Measurements from ENCODE around the gene CLEC4M.

The CLEC4M gene

DNA sequence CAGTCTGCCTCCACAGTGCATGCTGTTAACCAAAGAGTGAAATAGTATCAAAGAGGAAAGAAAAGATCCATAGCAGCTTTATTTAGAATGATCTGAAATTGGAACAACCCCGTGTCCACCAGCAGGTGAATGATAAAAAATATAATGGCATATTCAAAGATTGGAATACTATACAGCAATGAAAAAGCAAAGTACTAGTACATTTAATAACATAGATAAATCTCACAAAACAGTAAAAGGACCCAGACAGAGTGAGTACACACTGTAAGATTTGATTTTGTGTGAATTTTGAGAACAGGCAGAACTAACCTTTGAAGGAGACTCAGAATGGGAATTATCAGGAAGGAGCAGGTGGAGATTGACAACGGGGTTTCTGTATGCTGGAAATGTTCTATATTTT lies 14.9 kb upstream of the CLEC4M start:
- Histone ChIP-seq H3K9ac (no peak overlapping the region), H2AFZ (ENCODE audit: low read depth) (no peak overlapping the region), H3K36me3 (ENCODE audit: insufficient read depth) (no peaks in the 10 kb centered on the region), H3K79me2 (ENCODE audit: insufficient read depth, low read depth) (no peaks in the 10 kb centered on the region), H3K27ac (no peak overlapping the region), H3K4me3 (IDR thresholded peaks at IDR 0.05; ENCODE audit: insufficient read depth, low read depth, low read length) (no peak overlapping the region), H3K4me1 (ENCODE audit: low read depth, poor library complexity, severe bottlenecking) (no peaks in the 10 kb centered on the region), H3K27me3 (ENCODE audit: insufficient read depth, low read depth) (peaks cover 32% of the 10 kb centered on the region; the same call in 1 of the 2 replicates), H4K20me1 (ENCODE audit: insufficient read depth) (no peaks in the 10 kb centered on the region), H3K4me2 (no peak overlapping the region)
- TF ChIP-seq, protein P1, sequence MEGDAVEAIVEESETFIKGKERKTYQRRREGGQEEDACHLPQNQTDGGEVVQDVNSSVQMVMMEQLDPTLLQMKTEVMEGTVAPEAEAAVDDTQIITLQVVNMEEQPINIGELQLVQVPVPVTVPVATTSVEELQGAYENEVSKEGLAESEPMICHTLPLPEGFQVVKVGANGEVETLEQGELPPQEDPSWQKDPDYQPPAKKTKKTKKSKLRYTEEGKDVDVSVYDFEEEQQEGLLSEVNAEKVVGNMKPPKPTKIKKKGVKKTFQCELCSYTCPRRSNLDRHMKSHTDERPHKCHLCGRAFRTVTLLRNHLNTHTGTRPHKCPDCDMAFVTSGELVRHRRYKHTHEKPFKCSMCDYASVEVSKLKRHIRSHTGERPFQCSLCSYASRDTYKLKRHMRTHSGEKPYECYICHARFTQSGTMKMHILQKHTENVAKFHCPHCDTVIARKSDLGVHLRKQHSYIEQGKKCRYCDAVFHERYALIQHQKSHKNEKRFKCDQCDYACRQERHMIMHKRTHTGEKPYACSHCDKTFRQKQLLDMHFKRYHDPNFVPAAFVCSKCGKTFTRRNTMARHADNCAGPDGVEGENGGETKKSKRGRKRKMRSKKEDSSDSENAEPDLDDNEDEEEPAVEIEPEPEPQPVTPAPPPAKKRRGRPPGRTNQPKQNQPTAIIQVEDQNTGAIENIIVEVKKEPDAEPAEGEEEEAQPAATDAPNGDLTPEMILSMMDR (conservative IDR thresholded peaks at IDR 0.05; ENCODE audit: low read depth, low read length) = no peak

DNA sequence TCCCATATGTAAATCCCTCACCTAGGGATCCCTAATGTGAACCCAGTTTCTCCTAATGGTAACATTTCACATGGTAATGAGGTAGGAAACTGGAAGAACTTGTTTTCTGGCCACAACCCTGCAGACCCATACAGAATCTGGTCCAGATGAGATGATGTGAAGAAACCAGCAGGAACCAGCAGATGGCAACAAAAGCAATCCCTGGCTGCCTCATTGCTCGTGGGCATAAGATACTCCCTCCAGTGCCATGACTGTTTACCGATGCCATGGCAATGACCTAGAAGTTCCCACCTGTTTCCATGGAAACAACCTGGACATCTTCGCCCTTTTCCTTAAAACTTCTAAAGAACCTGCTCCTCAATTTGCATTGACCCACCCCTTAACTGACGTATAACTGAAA lies 14.3 kb upstream of the CLEC4M start:
- no peak overlapping the region for H2AFZ ChIP-seq (ENCODE audit: low read depth)
- H3K36me3 ChIP-seq (ENCODE audit: insufficient read depth) = no peaks in the 10 kb centered on the region
- H3K4me3 ChIP-seq (IDR thresholded peaks at IDR 0.05; ENCODE audit: insufficient read depth, low read depth, low read length) = no peak overlapping the region
- H3K9ac ChIP-seq = no peak overlapping the region
- H3K27ac ChIP-seq = no peak overlapping the region
- TF ChIP-seq, protein P1 (conservative IDR thresholded peaks at IDR 0.05; ENCODE audit: low read depth, low read length) = no peak
- no peak overlapping the region for H3K4me2 ChIP-seq
- H3K79me2 ChIP-seq (ENCODE audit: insufficient read depth, low read depth) = no peaks in the 10 kb centered on the region
- H4K20me1 ChIP-seq (ENCODE audit: insufficient read depth) = no peaks in the 10 kb centered on the region
- no peaks in the 10 kb centered on the region for H3K4me1 ChIP-seq (ENCODE audit: low read depth, poor library complexity, severe bottlenecking)
- peaks cover 33% of the 10 kb centered on the region; the same call in 1 of the 2 replicates for H3K27me3 ChIP-seq (ENCODE audit: insufficient read depth, low read depth)

DNA sequence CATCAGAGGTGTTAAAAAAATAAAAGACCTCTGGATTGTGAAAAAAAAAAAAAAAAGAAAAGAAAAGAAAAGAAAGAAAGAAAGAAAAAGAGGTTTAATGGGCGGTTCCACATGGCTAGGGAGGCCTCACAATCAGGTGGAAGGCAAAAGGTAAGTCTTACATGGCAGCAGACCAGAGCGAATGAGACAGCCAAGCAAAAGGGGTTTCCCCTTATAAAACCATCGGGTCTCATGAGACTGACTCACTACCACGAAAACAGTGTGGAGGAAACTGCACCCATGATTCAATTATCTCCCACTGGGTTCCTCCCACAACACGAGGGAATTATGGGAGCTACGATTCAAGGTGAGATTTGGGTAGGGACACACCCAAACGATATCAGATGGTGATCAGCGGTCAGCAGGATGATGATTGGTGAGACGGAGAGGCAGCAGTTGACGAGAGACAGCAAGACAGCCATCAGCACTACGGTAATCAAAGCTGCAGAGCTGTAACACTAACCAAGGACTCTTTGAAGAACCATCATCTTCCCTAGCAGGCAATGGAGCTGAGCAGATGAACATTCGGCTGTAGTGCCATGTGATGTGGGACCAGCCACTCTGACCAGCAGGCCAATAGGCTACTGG lies 11.8 kb upstream of the CLEC4M start:
- Histone ChIP-seq H3K4me1 (ENCODE audit: low read depth, poor library complexity, severe bottlenecking) (no peaks in the 10 kb centered on the region), H3K4me2 (no peak overlapping the region), H3K27me3 (ENCODE audit: insufficient read depth, low read depth) (peaks cover 31% of the 10 kb centered on the region; the same call in 1 of the 2 replicates), H3K36me3 (ENCODE audit: insufficient read depth) (no peaks in the 10 kb centered on the region), H2AFZ (ENCODE audit: low read depth) (no peak overlapping the region), H3K9ac (no peak overlapping the region), H3K27ac (no peak overlapping the region), H4K20me1 (ENCODE audit: insufficient read depth) (no peaks in the 10 kb centered on the region), H3K79me2 (ENCODE audit: insufficient read depth, low read depth) (no peaks in the 10 kb centered on the region), H3K4me3 (IDR thresholded peaks at IDR 0.05; ENCODE audit: insufficient read depth, low read depth, low read length) (no peak overlapping the region)
- TF ChIP-seq, protein P1 (conservative IDR thresholded peaks at IDR 0.05; ENCODE audit: low read depth, low read length) = no peak

DNA sequence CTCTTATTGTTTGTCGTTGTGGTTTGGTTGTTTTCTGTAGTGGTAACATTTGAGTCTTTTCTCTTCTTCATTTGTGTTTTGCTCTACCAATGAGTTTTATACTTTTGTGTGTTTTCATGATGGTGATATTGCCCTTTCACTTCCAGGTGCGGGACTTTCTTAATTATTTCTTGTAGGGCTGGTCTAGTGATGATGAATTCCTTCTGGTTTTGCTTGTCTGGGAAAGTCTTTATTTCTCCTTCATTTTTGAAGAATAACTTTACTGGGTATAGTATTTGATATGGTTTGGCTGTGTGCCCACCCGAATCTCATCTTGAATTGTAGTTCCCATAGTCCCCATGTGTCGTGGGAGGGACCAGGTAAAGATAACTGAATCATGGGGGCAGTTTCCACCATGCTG lies 6.8 kb upstream of the CLEC4M start:
- Histone ChIP-seq H3K27me3 (ENCODE audit: insufficient read depth, low read depth) (peaks cover 20% of the 10 kb centered on the region; the same call in 1 of the 2 replicates), H3K4me2 (no peak overlapping the region), H3K36me3 (ENCODE audit: insufficient read depth) (no peaks in the 10 kb centered on the region)

More for the DNA sequence above, 6.8 kb upstream of the CLEC4M start:
- no peaks in the 10 kb centered on the region for H4K20me1 ChIP-seq (ENCODE audit: insufficient read depth)
- TF ChIP-seq, protein P1 (conservative IDR thresholded peaks at IDR 0.05; ENCODE audit: low read depth, low read length) = no peak
- no peak overlapping the region for H3K4me3 ChIP-seq (IDR thresholded peaks at IDR 0.05; ENCODE audit: insufficient read depth, low read depth, low read length)
- H2AFZ ChIP-seq (ENCODE audit: low read depth) = no peak overlapping the region
- H3K9ac ChIP-seq = no peak overlapping the region
- H3K79me2 ChIP-seq (ENCODE audit: insufficient read depth, low read depth) = no peaks in the 10 kb centered on the region
- no peak overlapping the region for H3K27ac ChIP-seq
- no peaks in the 10 kb centered on the region for H3K4me1 ChIP-seq (ENCODE audit: low read depth, poor library complexity, severe bottlenecking)

Measured in KMS-11 (cell line).